Activated effector memory CD4-positive, alpha-beta T cell treated with Interleukin-2 at 50 U/mL for 16 hours (primary cell): ENCODE measurements around the gene SULT2B1.
"Not testable (repeated sequence)": the region's sequence is repeated elsewhere in the genome, so short reads cannot be mapped to it uniquely, and the experiment has no call there.

Experiments
- DNase-seq: peaks from one replicate; pipeline ENCODE4 v3.0.0-alpha.2; 2020

The SULT2B1 gene

GRCh38 chr19:48530066-48530720, 21.8 kb upstream of the SULT2B1 start:
- no peak for DNase-seq

- no peak for DNase-seq
Observed at GRCh38 chr19:48530770-48531169, 21.2 kb upstream of the SULT2B1 start.

GRCh38 chr19:48533770-48534169, 18.2 kb upstream of the SULT2B1 start:
- DNase-seq: no peak

- no peak for DNase-seq
Observed at GRCh38 chr19:48537541-48537940, 14.4 kb upstream of the SULT2B1 start.

DNA sequence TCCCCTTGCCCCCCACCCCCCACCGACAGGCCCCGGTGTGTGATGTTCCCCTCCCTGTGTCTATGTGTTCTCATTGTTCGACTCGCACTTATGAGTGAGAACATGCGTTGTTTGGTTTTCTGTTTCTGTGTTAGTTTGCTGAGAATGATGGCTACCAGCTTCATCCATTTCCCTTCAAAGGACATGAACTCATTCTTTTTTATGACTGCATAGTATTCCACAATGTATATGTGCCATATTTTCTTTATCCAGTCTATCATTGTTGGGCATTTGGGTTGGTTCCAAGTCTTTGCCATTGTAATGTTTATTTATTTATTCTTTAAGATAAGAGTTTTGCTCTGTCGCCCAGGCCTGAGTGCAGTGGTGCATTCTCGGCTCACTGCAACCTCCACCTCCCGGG, 13.9 kb upstream of the SULT2B1 start:
- DNase-seq: not testable (repeated sequence)

- DNase-seq: no peak
Observed at GRCh38 chr19:48539503-48540096, 12.4 kb upstream of the SULT2B1 start.

DNA sequence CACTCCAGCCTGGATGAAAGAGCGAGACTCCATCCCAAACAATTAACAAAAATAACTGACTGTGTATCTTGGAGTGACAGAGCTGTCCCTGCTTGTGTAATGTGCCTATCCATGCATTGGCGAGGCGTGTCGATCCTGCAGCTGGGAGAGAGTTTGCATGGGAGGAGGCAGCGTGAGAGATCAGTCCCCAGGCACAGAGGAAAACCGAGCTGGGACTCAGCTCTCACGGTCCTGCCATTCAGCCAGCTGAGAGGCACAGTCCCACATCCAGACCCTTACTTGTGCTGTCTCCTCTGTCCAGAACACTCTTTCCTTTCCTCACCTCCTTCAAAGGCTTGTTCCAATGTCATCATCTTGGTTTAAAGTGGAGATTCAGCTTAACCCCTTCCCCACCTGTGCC, 11.9 kb upstream of the SULT2B1 start:
- DNase-seq: no peak

- DNase-seq: no peak
Observed at GRCh38 chr19:48541813-48542212, 10.2 kb upstream of the SULT2B1 start.

GRCh38 chr19:48543121-48543710, 8.8 kb upstream of the SULT2B1 start:
- no peak for DNase-seq

DNA sequence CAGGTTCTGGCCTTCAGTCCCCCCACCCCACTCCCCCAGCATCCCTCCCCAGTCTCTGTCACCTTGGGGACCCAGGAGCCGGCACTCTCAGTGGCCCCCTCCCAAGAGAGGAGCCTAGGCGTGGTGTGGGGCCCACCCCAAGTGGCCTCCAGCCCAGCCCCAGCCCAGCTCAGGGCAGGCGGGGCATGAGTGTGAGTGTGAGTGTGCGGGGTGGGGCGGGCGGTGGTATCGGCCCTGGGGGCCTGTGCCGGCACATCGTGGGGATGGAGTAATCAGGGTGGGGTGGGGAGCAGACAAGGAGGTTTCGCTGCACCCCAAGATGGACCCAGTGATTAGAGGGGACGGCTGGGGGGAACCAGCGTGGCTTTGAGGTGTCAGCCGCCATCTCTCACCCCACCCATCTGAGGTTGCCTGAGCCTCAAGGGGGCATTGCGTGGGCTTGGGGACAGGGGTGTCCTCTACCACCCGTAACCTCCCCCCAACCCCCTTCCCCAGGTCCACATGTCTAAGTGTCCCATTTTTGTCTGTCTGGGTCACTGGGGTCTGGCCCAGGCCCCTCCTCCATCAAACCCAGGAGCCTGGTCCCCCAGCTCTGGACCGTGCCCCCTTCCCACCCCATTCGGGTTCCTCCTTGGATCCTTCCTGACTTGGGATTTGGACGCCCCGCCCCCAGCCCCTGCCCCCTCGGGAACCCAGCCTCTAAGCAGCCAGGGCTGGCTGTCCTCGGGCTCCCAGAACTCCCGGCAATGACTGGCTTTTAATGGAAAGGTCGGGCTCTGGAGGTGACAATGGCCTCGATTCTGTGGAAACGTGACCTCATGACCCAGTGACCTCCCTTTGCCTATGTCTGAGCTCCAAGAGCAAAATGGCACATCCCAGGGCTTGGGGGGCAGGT, 6.9 kb upstream of the SULT2B1 start:
- DNase-seq: no peak

DNA sequence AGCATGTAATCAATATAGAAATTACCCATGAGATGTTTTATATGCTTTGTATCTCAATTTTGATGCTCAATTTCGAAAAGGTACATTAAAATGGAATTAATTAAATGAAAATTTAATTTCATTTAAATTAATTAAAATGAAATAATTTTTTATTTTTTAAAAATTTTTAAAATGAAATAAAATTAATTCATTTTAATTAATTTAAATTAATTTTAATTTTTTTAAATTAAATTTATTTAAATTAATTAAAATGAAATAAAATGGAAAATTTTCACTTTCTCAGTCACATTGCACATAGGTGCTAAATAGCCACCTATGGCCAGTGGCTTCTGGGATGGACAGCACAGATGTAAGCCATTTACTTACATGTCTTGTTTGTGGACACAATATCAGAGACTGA, 4.2 kb upstream of the SULT2B1 start:
- no peak for DNase-seq

- no peak for DNase-seq
Observed at GRCh38 chr19:48548253-48548911, 3.6 kb upstream of the SULT2B1 start.

DNA sequence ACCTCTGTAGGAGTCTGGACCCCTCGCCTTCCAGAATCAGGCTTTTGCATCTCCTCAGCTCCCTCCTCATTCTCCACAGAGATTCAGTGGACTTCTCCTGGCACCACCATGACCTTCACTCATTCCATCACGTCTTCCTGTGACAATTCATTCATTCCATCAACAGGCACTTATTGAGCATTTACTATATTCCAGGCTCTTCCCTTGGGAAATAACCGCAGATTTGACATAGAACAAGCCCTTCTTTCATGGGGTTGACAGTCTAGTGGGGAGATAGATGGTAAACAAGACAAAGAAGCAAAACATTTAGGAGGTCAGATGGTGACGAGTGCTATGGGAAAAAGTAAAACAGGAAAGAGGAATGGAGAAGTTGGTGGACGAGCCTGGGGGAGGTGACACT, 2.6 kb upstream of the SULT2B1 start:
- no peak for DNase-seq

GRCh38 chr19:48552406-48553322, 692 bp downstream of the SULT2B1 start:
- DNase-seq: no peak

DNA sequence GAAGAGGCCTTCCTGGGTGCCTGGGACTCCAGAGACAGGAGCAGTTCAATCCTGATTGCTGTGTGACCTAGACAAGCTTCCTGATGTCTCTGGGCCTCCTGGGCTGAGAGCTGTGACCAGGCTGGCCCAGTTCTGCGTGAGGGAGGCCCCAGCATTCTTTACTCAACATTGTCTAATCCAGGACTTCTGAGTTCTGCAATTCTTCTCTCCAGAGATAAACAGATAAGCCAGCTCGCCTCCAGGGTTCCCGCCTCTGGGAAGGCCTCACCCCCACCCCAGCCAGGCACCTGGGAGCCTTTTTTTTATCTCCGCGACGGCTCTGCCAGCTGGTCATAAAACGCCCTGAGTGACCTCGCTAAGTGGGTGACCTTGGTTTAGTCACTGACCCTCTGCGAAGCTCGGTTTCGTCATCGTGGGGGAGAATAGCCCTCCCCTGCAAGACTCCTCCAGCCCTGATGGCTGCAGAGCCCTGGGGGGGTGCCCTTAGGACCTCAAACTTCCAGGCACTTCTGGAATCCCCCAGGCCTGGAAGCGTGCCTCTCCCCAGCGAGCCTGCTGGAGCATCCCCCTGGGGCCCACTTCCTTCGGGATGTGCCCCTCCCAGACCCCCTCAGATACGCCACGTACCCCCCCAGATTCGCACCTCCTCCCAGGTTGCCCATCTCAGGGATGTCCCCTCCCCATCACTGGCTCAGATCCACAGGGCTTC, 1.9 kb downstream of the SULT2B1 start:
- DNase-seq: no peak

DNA sequence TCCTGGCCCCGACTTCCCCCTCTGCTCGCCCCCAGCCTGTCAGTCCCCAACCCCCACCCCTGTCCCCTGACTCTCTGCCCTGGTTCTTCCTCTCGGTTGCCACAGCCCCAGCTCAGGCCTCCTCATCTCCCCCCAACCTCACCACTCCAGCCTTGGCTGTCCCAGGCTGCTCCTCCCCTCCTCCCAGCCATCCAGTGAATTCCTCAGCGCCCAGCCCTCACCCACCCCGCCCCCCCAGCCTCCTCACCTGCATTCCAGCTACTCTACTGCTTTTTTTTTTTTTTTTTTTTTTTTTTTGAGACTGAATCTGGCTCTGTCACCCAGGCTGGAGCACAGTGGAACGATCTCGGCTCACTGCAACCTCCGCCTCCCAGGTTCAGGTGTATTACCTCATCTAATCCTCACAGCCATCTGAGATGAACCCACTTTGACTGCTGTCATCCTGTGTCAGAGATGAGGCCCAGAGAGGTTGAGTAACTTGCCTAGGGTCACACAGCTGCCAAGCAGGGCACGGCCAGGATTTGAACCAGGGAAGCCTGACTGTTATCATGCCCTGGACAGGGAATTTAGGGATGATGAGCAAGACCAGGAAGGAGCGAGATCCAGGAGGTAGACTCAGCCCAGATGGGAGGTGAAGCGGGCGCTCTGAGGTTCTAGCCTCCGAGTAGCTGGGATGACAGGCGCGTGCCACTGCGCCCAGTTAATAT, 2.6 kb downstream of the SULT2B1 start:
- DNase-seq: no peak

DNA sequence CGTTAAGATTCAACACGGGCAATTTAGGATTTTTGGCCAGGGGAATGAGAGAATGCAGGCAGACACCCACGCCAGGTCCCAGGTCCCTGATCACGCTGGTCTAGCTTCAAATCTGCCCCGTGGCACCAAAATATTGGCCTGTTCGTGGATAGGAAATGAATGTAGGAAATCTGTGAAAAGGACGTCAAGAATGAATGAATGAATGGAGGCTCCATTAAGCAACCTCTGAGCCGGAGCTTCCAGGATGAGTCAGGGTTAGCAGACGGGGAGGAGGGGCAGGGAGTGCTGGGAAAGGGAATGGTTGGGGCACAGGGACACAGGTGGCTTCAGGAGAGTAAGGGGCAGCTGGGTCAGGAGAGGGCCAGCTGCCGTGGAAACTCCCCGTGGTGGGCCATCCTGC, 4.2 kb downstream of the SULT2B1 start:
- DNase-seq: no peak

- DNase-seq: no peak
Observed at GRCh38 chr19:48556825-48557224, 4.9 kb downstream of the SULT2B1 start.

DNA sequence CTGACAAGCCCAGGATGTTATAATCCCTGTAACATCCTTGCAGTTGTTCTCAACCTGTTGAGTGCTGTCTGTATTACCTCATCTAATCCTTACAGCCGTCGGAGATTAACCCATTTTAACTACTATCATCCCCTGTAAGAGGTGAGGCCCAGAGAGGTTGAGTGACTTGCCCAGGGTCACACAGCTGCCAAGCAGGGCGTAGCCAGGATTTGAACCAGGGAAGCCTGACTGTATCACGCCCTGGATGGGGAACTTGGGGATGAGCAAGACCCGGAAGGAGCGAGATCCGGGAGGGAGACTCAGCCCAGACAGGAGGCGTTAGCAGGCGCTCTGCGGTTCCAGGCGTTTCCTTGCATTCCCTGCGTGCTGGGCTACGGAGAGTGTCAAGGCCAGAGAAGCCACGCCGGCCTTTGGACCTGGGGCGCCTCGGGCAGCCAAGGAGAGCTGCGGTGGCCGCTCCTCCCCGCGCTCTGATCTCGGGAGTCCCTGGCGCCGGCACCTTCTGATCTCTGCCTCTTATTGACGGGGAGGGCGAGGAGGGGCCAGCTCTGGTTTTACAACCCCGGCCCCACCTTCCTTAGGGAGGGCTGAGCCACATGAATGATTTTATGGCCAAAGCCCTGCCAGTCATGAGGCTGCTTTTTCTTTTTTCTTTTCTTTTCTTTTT, 6.2 kb downstream of the SULT2B1 start:
- no peak for DNase-seq

DNA sequence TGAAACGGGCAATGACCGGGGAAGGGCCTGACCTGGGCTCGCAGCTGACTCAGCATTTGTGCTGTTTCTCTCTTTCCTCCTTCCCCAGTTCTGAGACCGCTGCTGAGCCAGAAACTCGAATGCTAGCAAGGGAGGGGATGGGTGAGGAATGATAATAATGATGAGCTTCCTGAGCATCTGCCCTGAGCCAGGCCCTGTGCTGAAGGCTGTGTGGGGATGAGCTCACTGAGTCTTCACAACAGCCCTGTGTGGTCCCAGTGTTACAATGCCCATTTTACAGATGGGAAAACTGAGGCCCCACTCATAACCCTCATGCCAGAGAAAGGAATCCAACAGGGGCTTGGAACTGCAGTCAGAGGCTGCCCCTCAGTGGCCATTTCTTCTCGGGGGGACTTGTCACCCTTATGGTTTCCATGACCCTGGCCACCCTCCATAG, 8.1 kb downstream of the SULT2B1 start:
- no peak for DNase-seq
